ENCODE data around the gene GRM3.
A peak's percentile ranks its signal among the peaks of the same experiment; 100 is the strongest.

Gene GRM3

DNA sequence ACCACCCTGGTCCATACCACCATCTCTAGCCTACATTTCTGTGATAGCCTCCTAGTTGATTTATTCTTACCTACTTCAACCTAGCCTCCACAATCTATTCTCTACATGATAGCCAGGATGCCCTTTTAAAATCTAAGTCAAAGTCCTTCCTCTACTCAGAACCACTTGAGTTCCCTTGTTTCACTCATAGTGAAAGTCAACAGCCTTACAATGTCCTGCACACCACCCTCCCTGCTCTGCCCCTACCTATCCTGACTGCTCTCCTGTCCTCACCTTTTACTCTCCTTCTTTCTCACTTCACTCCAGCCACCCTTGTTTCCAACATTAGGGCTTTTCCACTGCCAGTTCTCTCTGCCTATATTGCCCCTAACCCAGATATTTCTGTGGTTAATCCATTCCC is 146.7 kb downstream of the GRM3 start:
- no peak for DNase-seq

DNA sequence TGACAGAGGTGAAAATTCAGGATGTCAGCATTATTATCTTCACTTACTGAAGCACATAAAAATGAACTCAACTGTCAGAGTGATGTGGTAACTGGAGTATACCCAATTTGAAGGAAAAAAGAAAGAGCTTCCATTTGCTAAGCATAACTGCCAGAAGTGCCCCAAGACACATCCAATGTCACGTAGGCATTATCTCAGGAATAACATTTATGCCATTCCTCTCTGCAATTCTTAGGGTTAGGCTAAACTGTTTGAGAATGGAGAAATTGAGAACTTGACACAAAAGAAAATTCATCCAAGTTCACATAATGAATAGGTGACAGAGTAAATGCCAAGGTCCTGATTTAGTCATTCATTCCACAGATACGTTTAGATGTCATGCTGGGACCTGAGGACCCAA is 148.6 kb downstream of the GRM3 start:
- DNase-seq, result no peak

DNA sequence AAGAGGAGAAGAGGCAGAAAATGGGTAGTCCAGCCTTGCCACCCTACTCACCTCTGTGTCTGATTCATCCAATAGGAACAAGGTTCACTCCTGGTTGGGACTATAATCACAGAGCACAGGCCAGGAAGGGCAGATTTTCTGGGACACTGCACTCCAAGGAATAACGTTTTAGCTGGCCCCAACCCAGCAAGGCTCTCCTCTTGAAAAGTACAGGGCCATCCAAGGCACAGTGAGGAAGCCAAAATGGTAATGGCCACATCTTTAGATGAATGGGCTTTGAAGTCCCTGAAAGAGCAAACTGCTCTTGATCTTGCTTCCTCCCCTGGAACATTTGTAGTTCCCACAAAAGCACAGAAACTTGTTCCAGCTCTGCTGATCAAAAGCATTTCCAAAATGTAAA is 149.4 kb downstream of the GRM3 start:
- DNase-seq, result no peak

DNA sequence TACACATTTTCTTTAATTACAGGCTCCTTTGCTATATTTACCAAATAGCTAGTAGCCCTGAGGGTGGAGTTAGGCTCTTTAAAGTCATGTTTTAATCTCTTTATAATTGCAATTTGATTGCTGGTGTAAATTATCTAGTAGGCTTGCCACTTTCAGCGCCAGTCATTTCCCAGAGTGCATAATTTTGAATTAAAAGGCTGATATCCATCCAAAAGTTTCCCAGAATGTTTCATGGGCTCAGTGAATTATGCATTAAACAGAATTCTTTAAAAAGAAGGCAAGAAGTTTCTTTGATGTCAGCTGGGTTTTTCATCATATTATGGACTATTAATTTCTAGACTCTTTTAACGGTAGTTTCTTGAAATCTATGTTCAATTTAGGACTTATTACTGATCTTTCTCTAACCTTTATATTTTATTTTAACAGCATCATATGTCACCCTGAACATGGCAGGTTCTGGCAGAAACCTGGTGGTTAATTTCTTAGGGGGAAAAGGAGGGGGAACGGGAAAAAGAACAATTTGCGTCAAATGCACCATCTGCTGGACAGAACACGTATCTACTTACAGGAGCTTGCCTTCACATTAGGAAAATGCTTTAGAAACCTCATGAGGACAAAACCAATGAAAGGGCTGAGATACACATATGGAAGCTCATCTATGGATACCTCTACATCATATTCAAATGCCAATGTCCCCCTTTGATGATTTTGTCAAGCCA is 171.1 kb downstream of the GRM3 start:
- DNase-seq, result peak; percentile 16 to 41

DNA sequence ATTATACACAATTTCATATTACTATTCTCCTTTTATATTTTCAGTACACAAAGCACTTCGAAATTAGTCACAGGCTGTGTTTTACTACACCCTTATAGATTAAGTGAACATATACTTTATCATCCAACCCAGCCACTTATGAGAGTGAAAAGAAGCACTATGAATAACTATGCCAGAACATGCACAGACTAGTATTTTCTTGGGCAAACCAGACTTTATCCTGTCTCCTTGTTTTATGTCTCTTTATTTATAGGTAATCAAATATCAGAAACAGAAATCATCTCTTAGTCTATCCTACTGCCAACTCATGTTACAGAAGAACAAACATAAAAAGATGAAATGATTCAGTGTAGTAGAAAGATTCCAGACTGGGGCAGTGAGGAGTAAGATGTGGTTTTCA is 171.8 kb downstream of the GRM3 start:
- DNase-seq, result no peak

- no peak for DNase-seq
These were observed 175.2 kb downstream of the GRM3 start for GRCh38 chr7:86818903-86819302.

DNA sequence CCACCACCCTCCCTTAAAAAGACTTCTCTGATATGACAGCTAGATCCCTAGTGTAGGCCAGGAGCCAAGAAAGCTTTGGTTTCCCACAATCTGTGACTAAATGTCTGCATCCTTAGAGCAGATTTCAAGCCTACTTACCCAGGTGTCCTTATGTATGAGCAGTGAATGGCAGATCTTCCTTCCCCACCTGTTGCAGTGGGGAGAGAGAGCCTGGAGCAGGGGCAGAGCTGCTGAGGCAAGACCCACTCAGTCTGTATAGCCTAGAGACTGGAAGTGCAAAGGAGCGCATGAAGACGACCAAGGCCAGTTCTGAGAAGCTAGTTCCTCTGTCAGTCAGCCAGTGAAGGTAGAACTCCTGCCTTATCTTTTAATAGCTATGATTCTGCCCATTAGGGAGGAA is 180.1 kb downstream of the GRM3 start:
- DNase-seq, result no peak

GRCh38 chr7:86825264-86825663 is 181.6 kb downstream of the GRM3 start:
- no peak for DNase-seq

DNA sequence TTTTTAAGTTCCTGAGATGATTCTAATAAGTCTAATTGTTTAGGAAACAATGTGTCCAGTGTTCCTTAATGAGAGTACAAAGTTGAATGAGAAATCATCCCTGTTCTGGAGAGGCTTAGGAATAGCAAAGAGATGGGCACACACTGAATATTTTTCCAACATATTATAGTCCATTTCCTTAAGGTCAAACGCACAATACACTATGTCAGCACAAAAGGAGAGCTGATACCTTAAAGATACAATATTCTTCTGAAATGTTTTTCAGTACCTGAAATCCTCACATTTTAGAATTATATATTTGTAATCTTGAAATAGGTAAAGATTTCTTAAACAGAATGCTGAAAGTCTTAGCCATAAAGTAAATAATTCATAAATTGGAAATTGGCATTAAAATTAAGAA is 183.2 kb downstream of the GRM3 start:
- no peak for DNase-seq

GRCh38 chr7:86833360-86833759 is 189.7 kb downstream of the GRM3 start:
- no peak for DNase-seq

- DNase-seq, result no peak
These were observed 193.5 kb downstream of the GRM3 start for GRCh38 chr7:86837235-86837634.

DNA sequence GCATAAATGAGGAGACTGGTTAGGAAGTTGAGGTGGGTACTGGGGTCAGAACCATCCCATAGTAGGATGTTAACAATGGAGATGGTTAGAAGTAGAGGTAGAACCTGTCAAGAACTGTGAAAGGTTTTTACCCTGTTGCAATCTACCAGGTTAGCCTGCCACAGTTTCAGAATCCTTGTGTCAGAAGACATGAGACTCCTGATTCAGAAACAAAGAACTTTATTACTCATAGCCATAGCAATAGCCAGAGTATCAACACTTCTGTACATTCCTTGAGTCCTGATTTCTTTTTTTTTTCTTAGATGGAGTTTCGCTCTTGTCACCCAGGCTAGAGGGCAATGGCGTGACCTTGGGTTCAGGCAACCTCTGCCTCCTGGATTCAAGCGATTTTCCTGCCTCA is 200.9 kb downstream of the GRM3 start:
- DNase-seq, result no peak

GRCh38 chr7:86846494-86847190 is 202.9 kb downstream of the GRM3 start:
- no peak for DNase-seq

DNA sequence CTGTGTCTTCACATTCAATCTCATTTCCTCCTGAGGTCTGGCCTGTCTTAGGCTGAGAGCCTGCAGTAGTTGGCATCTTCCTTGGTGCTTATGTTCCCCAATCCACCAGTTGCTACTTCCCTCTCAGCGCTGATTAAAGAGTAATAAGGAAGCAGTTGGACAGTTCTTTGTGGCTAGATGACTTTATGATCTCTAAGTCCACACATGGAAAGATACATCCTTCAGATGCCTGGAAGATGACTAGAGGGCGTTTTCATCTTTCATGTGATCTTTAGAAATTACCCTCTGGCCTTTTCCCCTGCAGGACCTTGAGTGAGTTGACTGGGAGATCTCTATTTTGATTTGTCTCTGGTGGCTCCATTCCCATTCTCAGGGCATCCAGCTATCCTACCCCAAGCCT is 204.5 kb downstream of the GRM3 start:
- no peak for DNase-seq

GRCh38 chr7:86851566-86851965 is 207.9 kb downstream of the GRM3 start:
- no peak for DNase-seq

GRCh38 chr7:86863452-86863851 is 219.7 kb downstream of the GRM3 start:
- no peak for DNase-seq

- DNase-seq, result no peak
These were observed 223.6 kb downstream of the GRM3 start for GRCh38 chr7:86867163-86867762.

DNA sequence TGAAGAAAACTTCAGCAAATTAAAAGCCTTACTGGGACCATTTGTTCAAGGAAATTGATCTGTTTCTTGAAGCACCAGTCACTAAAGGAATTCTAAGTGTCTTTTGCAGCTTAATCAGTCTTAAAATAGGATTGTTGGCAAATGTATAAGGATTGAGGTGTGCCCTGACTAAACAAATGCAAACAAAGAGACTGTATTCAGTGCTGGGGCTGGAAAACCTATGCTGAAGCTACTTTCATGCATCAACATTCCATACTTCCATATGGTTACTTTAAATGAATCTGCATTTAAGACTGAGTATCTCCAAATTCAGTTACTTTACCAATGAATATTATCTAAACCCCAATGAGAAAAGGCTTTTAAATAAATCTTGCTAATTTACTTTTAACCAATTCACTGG is 232.4 kb downstream of the GRM3 start:
- no peak for DNase-seq

DNA sequence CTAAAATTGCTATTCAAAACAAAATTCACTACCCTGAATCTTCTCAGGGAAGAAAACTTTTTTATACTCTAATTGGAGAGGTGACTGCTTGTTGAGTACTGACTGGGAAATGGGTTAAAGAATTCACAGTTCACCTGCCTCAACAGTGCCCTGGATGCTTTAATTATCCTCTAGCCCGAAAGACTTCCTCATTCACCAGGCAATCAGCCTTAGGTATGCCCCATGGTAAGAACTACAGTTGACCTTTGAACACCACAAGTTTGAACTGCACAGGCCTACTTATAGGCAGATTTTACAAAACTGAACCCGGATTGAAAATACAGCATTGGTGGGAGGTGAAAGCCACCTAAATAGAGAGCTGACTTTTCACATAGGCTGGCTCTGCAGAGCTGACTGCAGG is 240.4 kb downstream of the GRM3 start:
- no peak for DNase-seq

- DNase-seq, result no peak
These were observed 245.8 kb downstream of the GRM3 start for GRCh38 chr7:86889501-86889900.

DNA sequence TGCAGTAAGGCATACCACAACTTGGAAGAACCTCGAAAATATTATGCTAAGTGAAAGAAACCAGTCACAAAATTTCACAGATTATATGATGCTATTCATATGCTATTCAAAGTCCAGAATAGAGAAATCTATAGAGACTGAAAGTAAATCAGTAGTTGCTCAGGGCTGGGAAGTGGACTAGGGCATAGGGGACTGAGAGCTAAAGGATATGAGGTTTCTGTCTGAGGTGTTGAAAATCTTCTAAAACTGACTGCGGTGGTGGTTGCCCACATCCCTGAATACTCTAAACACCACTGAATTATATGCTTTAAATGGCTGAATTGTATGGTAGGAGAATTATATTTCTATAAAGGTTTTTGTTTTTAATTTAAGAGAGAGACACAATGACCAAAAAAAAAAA is 254.5 kb downstream of the GRM3 start:
- DNase-seq, result no peak

GRCh38 chr7:86900886-86901285 is 257.2 kb downstream of the GRM3 start:
- no peak for DNase-seq

DNA sequence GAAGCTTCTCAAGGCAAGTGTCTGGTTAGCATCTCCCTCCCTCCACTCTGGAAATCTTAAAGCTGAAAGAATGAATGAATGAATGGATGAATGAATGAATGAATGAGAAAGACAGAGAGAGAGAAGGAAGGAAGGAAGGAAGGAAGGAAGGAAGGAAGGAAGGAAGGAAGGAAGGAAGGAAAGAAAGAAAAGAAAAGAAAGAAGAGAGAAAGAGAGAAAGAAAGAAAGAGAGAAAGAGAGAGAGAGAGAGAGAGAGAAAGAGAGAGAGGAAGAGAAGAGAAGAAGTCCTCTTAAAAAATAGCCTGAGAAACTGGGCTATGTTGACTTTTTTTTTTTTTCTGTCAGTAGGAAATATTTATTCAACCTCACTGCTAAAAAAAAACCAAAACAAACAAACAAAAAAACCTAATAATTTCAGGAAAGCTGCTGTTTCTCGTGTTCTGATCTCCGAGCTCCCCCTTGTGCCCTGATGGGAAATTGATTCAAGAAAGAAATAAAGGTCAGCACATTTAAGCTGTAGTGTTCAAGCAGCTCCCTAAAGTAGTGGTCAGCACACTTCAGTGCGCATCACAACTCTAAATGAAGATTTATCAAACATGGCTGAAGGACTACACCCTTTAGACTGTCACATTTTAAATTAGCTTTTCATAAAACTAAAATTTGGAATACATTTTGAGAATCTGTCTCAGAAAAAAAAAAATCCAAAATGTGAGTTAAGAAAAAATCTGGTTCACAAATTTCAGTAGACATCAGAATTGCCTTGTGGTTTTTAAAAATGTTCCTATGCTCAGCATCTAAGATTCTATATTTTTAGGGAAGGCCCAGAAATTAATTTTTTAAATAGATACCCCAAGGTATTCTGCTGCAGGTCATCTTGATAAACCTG is 261.5 kb downstream of the GRM3 start:
- DNase-seq, result peak in 1 of 2 experiments; percentile 31

All from NCI-H446 (cell line).